ENCODE measurements around the gene SERPINB10.

Gene SERPINB10

DNA sequence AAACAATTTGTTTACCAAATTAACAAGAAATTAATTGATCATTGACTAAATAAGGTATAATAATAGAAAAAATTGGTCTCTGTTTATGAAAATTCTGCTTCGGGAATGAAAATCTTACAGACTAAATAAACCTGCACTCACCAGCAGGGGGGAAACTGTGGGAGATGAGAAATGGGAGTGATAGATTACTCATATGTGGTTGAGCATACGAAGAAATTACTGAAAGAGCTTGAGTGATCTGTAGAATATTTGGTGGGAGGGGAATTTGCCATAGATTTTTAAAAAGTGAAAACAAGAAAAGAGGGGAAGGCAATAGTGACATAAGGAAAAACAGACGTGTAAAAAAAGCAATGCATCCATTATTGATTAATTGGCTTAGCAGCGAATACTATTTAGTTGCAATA is 43.5 kb downstream of the SERPINB10 start:
- DNase-seq, result no peak

DNA sequence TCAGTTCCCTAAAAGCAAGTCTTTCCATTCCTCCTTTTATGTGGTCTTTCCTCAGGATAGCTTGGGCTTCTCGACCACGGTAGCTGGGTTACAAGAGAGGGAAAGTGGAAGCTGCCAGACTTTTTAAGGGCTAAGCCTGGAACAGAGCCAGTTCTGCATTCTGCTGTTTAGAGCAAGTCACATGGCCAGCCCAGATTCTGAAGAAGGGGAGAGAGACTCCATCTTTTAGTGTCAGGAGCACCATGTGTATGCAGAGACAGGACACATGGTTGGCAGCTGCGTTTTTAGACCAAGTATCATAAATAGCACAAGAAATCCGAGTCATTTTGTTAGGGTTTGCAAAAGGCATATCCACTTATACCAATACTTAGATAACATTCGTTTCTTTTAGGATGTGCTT is 46.1 kb downstream of the SERPINB10 start:
- no peak for DNase-seq

DNA sequence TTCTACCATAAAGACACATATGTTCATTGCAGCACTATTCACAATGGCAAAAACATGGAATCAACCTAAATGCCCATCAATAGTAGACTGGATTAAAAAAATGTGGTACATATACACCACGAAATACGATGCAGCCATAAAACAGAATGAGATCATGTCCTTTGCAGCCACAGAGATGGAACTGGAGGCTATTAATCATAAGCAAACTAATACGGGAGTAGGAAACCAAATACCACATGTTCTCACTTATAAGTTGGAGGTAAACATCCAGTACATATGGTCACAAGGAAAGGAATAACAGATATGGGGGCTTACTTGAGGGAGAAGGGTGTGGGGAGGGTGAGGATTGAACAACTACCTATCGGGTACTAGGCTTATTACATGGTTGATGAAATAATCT is 49.0 kb downstream of the SERPINB10 start:
- no peak for DNase-seq

DNA sequence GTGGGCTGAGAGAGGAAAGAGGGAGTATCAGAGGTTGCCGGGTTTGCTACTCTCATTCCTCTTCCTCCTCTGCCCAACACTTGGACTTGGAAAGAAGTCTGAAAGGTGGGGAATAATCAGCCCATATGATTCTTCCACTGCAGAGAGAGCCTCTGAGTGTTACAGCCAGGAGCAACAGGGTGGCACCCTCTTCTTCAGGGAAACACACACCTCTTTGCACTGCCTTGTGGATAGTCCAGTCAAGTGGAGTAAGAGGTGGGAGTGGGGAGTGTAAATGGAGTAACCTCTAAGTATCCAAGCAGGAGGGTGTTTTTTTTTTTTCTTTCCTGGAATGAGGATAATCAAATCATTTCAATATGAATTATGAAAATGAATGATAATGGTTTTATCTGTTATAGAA is 53.1 kb downstream of the SERPINB10 start:
- DNase-seq, result no peak

DNA sequence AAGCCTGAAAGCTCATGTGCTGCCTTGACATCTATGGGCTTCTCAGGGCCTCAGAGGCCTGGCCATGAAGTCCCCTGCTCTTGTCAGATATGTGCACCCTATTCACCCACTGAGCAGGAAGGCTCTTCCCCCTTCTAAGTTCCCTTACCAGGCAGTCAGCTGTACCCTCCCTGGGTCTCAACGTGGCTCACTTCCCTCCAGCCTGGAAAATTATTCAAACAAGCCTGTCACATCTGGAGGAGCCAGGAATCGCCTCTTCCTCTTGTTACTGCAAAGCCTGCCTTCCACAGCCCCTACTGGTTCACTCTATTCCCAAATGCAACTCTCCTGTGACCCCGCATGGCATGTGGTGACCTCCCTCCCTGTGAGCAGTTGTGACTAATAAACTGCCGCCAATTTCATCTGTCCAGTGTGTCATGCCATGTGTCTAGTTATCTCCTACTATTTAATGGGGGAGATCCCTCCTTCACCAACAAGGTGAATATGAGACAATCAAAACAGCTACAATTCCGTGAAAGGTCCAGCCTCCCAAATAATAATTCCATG is 53.8 kb downstream of the SERPINB10 start:
- no peak for DNase-seq

DNA sequence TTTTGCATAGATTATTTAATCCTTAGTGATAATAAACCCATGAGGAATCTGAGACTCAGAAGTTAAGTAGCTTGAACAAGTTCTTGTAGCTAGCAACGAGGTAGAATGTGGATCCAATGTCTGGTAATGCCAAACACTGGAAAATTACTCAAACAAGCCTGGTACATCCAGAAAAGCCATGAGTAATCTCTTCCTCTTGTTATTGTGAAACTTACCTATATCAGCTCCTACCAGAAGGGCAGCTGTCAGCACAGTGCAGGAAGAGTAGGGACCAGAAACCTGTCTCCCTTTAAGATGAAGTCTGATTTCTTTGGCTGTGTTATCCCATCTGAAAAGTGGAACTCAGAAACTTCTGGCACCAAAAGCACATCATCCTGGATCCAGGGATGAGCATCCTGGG is 54.4 kb downstream of the SERPINB10 start:
- DNase-seq, result no peak

DNA sequence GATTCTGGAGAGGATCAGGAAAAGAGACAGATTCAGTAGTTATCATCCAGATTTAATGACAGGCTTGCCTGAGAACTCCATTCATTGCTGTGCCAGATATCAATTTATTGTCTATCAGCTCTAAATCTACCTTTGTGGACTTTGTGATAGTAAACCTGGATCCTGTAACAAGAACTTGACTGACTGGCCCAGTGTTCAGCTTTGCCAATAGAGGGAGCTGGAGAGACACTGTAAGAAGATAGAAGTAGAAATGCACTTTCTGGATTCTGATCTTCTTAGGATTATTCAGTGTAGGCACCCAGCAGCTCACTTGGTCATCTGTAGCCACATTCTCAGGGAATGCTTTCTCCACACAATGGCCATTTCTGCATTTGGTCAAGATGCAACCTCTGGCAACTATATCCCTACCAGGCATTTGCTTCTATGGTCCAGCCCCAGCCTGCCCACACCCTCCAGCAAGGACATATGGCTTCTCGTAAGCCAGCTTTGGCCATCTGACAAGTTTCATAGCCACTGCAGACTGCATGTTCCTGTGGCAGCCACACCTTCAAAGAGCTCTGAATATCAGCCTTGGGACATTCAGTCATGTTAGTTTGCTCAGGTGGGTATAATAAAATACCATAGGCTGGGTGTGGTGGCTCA is 56.0 kb downstream of the SERPINB10 start:
- peak; percentile 71 for DNase-seq

DNA sequence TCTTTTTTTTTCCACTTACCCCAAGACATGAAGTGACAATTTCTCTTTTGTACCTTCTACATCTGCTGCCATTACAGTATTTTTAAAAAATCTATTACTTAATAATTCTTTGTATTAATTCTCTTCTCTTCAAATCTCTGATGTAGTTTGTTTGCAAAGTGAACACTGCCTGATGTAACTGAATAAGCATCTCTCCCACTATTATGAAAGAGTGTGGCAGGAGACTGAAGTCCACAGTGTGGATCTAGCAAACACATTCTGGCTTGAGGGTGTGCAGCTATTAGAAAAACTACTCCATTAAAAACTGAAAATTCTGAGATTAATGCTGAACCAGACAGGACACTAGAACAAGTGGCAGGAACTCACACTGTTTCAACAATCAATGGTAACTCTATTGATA is 57.1 kb downstream of the SERPINB10 start:
- DNase-seq, result no peak

DNA sequence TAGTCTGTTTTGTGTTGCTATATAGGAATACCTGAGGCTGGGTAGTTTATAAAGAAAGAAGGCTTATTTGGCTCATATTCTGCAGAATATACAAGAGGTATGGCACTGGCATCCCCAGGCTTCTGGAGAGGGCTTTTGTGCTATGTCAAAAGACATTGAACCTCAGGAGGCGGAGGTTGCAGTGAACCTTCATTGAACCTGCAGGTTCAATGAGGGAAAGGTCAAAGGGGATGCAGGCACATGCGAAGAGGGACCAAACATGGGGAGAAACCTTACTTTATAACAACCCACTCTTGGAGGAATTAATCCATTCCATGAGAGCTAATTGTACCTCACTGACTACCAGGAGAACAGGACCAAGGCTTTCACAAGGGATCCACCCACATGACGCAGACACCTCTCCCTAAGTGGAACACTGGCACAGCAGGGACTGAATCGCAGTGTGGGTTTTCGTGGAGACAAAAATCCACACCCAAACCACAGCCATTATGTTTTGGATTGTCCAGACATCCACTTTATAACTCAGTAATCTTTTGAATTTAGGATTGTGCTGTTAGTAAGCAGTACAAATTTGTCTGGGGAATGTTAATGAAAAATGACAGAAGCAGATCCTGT is 58.1 kb downstream of the SERPINB10 start:
- no peak for DNase-seq

DNA sequence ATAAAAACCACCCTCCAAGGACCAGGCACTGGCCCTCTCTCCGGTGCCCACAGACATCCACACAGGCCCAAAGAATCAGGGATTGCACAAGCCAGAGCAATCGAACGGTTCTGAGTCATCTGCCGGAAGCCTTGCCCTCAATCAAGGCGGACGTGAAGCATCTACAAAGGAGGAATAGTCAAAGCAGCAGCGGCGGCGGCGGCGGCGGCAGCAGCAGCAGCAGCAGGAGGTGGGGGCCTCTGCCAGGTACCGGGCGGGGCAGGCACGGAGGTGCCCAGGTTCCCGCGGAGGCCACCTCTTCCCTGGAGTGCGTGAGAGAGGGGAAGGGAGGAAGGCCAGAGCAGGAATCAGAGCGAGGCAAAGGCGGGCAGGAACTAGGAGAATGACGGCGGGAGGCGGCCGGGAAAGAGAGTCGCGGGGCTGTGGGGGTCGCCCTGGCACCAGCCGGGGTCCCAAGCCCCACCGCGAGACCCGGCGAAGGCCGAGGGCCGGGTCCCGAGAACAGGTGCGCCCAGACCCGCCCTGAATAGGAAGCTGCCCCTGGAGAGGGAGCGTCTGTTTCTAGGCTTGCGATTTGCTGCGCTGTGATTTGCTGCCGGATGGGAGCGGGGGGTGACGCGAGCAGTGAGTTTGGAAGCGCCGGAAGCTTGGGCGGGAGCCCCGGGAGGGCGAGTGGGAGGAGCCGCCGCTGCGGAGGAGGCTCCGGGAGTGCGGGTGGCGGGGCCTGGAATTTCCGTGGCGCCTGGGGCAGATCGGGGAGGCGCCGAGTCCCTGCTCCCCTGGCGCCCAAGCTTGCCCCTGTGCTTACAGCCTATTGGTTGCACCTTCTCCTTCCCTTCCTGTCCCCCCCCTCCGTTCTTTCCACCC is 62.4 kb downstream of the SERPINB10 start, which contains the start of gene SERPINB8:
SERPINB8 (plus strand) TSS at position 140 of the 867 bp plus-strand sequence. CDS start 8,228 bp downstream, outside the sequence.
- DNase-seq, result peak; percentile 80 to 84

DNA sequence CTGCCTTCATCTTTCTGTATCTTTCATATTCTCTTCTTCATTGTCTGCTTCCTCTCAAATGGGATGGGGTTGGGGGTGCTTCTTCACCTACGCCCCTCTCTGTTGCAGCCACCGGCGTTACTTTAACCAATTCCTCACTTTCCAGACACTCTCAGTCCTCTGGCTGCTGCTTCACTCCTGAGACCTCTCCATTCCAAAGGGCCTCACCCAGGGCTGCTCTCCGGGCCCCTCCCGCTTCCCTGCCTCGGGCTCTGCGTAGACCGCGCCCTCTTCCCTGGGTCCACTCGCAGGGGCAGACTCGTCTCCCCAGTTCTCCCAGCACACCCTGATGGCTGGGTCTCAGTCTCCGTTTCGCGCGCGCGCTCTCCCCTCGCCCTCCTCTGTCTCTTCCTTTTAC is 63.0 kb downstream of the SERPINB10 start:
- DNase-seq, result no peak

DNA sequence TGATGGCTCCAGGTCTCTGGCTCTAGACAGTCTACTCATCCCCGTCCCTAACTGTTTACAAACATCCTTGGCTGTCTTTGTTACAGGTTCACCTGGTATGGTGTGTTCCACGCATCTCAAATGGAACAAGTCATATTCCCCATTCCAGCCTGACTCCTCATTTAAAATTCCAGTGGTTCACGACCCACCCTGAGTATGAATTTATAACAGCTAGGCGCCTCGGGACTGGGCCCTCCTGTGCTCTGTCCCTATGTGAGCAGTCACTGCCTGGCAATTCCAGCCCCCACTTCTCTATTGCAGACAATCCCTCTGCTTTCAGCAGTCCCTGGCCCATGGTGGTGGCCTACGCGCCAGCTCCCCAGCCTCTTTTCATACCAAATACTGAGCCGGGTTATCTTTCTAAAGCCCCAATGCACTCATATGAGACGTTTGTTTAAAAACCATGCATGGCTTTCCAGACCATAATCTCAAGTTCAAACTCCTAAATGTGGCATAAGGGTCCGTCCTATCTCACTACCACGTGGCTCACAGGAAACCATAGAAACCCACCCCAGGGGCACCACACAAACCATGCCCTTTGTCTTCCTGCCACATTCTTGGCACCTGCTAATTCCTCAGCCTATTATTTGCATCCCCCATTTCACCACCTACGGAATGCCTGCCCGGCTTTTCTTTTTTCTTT is 63.7 kb downstream of the SERPINB10 start:
- no peak for DNase-seq

DNA sequence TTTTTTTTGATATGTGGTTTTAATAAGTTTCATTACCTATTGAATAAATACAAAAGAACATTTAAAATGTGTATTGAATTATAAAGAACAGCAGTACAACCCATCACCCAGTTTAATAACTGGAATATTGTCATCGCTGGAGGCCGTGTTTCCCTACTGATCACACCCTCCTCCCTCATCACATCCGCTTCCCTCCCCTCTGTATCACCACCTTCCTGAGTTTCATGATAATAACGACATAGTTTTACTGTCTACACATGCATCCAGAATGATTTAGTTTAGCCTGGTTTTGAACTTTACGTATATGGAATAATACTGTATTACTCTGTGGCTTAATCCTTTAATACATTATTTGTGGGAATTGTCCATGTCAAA is 64.2 kb downstream of the SERPINB10 start:
- DNase-seq, result no peak

DNA sequence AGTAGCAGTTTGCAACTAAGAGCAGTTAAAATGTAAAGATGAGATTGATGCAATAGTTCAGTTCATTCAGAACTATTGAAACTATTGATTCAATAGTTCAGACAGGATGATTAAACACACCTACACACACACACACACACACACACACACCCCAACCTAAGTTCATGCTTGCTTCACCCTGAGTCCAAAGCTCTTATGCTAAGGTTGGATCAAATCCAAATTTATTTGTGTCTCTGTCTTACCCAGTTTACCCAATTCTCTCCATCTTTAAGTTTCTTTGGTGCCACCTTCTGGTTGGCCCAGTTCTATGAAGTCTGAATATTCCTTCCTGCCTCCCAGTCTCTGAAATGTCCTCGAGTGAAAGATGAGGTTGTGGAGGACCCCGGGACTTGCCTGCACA is 67.2 kb downstream of the SERPINB10 start:
- DNase-seq, result peak in 1 of 2 donors; percentile 42

DNA sequence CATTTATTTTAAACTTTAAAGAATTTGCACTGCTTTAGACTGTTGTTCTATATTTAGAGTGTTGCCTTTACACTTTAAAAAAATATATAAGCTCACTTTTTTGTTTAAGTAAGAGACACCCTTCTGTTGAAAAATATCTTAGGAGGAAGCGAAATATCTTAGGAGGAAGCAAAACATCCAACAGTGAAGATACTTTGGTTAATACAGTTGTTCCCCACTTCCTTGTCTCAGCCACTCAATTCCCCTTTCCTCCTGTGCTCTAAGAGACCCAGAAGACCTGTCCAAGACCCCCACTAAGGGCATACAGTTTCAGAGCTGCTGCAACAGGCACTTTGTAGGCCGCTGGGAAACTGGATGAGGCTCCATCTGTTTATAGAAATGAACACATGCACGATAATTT is 67.9 kb downstream of the SERPINB10 start:
- no peak for DNase-seq

DNA sequence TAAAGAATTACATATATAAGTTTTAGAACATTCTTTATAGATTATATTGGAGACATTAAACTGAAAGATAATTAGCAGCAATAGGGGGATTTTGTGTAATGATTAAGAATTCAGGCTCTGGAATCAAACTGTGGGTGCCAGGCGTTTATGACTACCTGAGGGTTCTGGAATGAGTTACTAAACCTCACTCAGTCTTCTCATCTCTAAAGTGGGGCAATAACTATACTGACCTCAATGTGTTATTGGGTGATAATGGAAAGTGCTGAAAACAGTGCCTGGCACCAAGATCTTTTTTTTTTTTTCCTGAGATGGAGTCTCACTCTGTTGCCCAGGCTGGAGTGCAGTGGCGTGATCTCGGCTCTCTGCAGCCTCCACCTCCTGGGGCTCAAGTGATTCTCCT is 69.3 kb downstream of the SERPINB10 start:
- DNase-seq, result no peak

DNA sequence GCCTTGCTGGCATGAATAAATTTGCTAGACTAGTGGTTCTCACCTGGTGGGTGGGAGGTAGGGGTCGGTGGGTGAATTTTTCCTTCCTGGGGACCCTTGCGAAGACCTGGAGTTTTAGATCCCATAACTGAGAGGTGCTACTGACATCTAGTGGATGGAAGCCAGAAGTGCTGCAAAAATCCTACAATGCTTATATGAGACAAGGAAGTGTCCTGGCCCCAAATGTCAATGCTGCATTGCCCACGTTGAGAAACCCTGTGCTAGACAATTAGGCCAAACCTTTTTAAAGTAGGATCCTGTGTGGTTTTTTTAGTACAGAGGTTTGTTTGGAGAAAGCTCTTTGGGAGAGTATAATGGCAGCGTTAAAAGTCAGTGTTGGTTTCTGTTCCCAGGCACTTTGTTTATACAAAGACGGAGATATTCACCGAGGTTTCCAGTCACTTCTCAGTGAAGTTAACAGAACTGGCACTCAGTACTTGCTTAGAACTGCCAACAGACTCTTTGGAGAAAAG is 71.7 kb downstream of the SERPINB10 start:
- peak; percentile 45 to 62 for DNase-seq

DNA sequence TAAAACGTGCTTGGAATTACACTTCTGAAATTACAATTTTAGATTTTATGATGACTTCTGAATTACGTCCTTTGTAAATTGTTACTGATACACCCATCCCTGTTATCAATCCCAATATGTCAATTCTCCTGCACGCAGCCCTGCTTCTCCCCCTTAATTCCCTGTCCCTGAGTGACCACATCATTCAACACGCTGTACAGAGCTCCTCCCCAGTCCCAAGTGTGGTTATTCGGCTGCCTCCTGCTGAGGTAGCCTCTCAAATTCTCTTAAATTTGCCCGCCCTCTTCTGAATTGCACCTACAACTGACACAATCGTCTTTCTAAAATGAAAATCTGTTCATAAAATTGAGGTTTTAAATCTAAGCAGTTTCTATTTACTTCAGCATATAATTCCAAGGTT is 72.3 kb downstream of the SERPINB10 start:
- no peak for DNase-seq

DNA sequence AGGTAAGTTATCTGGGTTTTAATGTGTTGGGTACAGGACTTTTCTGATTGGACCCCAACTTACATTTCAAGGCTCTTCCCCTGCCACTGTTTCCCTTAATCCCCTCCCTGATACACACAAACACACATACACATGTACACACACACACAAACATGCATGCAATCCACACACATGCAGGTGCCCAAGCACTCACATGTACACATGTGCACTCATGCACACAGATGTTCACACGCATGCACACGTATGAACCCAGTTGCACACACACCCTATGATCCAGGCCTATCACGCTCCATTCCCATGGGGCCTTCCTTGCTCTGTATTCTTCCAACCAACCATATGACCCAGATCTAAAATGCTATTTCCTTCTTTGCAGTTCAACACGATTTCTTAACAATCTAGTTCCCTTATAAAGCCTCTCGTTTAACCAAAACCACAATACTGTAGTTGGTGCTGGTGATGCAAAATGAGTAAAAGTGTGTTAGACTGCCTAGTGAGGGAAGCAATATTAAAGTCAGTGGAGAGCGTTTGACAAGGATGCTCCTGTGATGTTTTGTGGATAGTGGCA is 73.2 kb downstream of the SERPINB10 start:
- DNase-seq, result no peak

DNA sequence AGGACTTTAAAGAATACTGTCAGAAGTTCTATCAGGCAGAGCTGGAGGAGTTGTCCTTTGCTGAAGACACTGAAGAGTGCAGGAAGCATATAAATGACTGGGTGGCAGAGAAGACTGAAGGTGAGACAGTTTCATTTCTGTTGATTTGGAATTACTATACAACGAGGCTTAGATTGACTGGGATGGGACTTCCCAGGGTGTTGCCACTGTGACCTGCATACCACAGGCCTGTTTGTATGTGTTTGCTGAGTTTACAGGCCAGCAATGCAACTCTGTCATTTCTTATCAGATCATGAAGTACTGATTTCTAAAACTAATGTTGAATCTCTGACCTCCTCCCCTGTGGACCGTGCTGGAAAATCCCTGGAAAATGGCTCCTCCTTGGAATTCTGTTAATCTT is 74.0 kb downstream of the SERPINB10 start:
- DNase-seq, result no peak

DNA sequence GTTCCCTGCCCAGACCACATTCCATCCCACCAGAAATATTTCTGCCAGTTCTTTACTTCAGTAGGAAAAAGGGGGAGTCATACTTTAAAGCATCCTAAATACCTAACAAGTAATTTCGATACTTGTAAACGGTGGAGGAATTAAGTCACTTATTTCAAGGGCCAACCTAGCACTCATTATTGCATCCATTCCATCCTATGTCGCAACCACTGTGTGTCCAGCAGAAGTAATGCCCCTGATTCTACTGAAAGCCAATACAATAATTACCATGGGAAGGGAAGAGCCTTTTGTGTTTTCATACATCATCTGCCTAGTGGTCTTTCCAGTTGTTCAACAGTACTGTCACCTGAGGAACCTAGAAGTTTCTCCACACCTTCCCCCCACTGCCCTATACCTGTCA is 74.6 kb downstream of the SERPINB10 start:
- no peak for DNase-seq

All from CD4-positive, alpha-beta T cell treated with Interleukin-4 for 1 hour (primary cell).